Psoas muscle (tissue), 8 donors: ENCODE measurements around the gene STS. TPM values are rescaled to one million over a fixed set of nuclear protein-coding genes. Genes with fewer than 3 reads are reported as not detected.

ENCODE experiments used
- ATAC-seq, 4 donors: fragments of 200-7000 bp; cut with Tn5 transposase; one replicate each; pipeline ENCODE4 v1.9.1; 2020; ENCODE audit warnings: moderate library complexity in 3 of 4, mild to moderate bottlenecking in 2 of 4
- DNase-seq, 2 donors: peaks; one replicate each; pipeline ENCODE4 v3.0.0-alpha.2; 2020
- H3K27ac ChIP-seq: fragments of 200-600 bp; one replicate; pipeline ENCODE4 v1.8.0; 2022
- H3K27me3 ChIP-seq, 3 donors: fragments of 200-600 bp in 1 of 3; one replicate each; pipeline versions ENCODE4 v1.6.1 to v1.8.0; 2013 to 2022; ENCODE audit warnings: low read length in 2 of 3, mild to moderate bottlenecking in 2 of 3, moderate library complexity in 1 of 3; ENCODE audit not compliant: insufficient read depth in 3 of 3
- H3K36me3 ChIP-seq, 2 donors: fragments of 200-600 bp in 1 of 2; one replicate each; pipeline versions ENCODE4 v1.6.1 to v1.8.0; 2013 to 2022; ENCODE audit warnings: low read depth in 1 of 2, mild to moderate bottlenecking in 1 of 2, moderate library complexity in 1 of 2; ENCODE audit not compliant: insufficient read depth in 1 of 2
- H3K4me1 ChIP-seq: fragments of 200-600 bp; one replicate; pipeline ENCODE4 v1.8.0; 2022
- H3K4me3 ChIP-seq: fragments of 200-600 bp; one replicate; pipeline ENCODE4 v1.8.0; 2022; ENCODE audit warnings: mild to moderate bottlenecking
- H3K9me3 ChIP-seq: fragments of 200-600 bp; one replicate; pipeline ENCODE4 v1.8.0; 2022
- CTCF ChIP-seq: fragments of 200-600 bp; IDR thresholded peaks from one replicate; pipeline ENCODE4 v1.8.0; 2022; ENCODE audit warnings: antibody characterized with exemption
- WGBS, 3 donors: extraction: QIAGEN DNeasy Blood & Tissue Kit; methylation state at CpG; one replicate each; pipeline versions ENCODE4 v1.1.6 to v1.1.7; 2013; 5-methylcytosine and 5-hydroxymethylcytosine counted together
- intact Hi-C, 2 donors: fragments of 100-400 bp; cut with DNase I; formaldehyde crosslinking; loops; one replicate each; pipeline versions ENCODE4 v1.11.0 to v1.14.2; 2022
- long read RNA-seq, 2 donors: library from polyadenylated mRNA; unstranded; transcript quantifications; one replicate each; pipeline ENCODE4 v2.0.0, GENCODE V29; 2021
- polyA plus RNA-seq, 3 donors: library from polyadenylated mRNA; stranded (reverse); fragments of 200-250 nt; gene quantifications; one replicate each; pipeline ENCODE4 v1.2.3, GENCODE V29; 2013
- total RNA-seq, 4 donors: library from RNA; stranded (reverse); fragmentation: NEBNext Ultra II Directional in 2 of 4; extraction: Animal tissue kit (Norgen Biotek cat#: 25700) in 2 of 4; gene quantifications; one replicate each; pipeline versions ENCODE4 v1.2.1 to v1.2.4, GENCODE V29; 2021 to 2023
- donor health status: healthy with polysubstance abuse.
- donor health status: DM: no; HTN: no; CAD: no; lungs with moderate emphysema.
- donor health status: Bipolar disorder and iron deficiency.
- donor health status: healthy.
- donor health status: DM: yes; HTN: yes; CAD: no.
- donor health status: DM: no; HTN: no; CAD: no.
- donor health status: DM: no; HTN: no; CAD: no.
- donor health status: DM: yes; HTN: yes; CAD: no.

The STS gene, protein sequence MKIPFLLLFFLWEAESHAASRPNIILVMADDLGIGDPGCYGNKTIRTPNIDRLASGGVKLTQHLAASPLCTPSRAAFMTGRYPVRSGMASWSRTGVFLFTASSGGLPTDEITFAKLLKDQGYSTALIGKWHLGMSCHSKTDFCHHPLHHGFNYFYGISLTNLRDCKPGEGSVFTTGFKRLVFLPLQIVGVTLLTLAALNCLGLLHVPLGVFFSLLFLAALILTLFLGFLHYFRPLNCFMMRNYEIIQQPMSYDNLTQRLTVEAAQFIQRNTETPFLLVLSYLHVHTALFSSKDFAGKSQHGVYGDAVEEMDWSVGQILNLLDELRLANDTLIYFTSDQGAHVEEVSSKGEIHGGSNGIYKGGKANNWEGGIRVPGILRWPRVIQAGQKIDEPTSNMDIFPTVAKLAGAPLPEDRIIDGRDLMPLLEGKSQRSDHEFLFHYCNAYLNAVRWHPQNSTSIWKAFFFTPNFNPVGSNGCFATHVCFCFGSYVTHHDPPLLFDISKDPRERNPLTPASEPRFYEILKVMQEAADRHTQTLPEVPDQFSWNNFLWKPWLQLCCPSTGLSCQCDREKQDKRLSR
- total RNA-seq: 10 to 100 TPM in 3 of 4 donors, 1 to 10 TPM in 1; 4.6 to 14.3 (median 13.4) TPM
- 1 to 10 TPM; 2.3 to 4.1 (median 3.9) TPM for polyA plus RNA-seq
- long read RNA-seq, donor 1, partial matches to known transcripts: 1 of 4 reads
- long read RNA-seq, donor 1, other reads (novel, unspliced or antisense): 3 of 4 reads
- long read RNA-seq, donor 2, partial matches to known transcripts: 0 of 5 reads
- long read RNA-seq, donor 2, other reads (novel, unspliced or antisense): 5 of 5 reads

DNA sequence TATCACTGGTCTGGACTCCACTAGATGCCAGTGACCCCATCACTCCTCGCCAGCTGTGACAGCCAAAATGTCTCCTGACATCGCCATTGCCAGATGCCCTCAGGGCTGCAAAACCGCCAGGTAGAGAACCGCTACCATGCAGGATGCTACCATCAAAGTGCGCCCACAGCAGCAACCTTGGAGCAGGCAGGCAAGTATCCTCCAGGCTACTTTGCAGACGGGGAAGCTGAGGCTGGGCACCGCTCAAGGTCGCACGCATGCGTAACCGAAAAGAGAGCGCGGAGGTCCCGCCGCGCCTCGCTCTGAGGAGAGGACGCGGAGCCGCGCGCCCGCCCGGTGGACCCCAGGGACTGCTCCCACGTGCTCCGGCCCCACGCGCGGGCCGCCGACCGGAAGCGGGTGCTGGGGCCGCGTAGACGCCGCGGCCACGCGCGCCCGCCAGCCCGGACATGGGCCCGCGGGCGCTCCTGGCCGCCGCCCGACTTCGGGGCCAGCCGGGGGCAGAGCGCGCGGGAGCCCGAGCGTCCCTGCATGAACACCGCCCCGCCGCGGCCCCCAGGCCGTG, at the start of gene STS:
TSS of gene STS (plus strand) at position 300 of the 565 bp plus-strand sequence. CDS start 105,488 bp downstream, outside the sequence.
- no peaks in the 10 kb centered on the region for H3K36me3 ChIP-seq
- peak within 1 kb of the TSS; percentile 89 for H3K4me3 ChIP-seq
- H3K4me1 ChIP-seq: peaks cover 15% of the 10 kb centered on the region
- WGBS, 3 donors: 0 to 1% (median 1%) methylated on average over 15 to 61 of the region's 61 CpGs
- ATAC-seq: peak; percentile 61 to 64 (median 62)
- intact Hi-C loops: no loop called here
- peak within 1 kb of the TSS; percentile 96 for H3K27ac ChIP-seq
- no peaks in the 10 kb centered on the region for H3K27me3 ChIP-seq
- no peak for TF ChIP-seq CTCF
- DNase-seq: peak; percentile 70 to 78
- H3K9me3 ChIP-seq: no peaks in the 10 kb centered on the region

GRCh38 chrX:7100022-7100421, 47.5 kb upstream of the STS start:
- no peak overlapping the region for H3K27ac ChIP-seq
- peaks cover 0 to 14% of the 10 kb centered on the region in 2 donors for H3K36me3 ChIP-seq
- TF ChIP-seq CTCF: no peak
- H3K4me1 ChIP-seq: no peaks in the 10 kb centered on the region
- intact Hi-C loops: no loop called here
- H3K9me3 ChIP-seq: no peaks in the 10 kb centered on the region
- no peak for DNase-seq
- 86 to 91% (median 90%) methylated on average over 7 of the region's 7 CpGs for WGBS, 3 donors
- no peak for ATAC-seq
- H3K4me3 ChIP-seq: no peak overlapping the region
- H3K27me3 ChIP-seq: no peaks in the 10 kb centered on the region

GRCh38 chrX:7102119-7102518, 45.4 kb upstream of the STS start:
- Histone ChIP-seq H3K27me3 (no peaks in the 10 kb centered on the region), H3K36me3 (peaks cover 0 to 22% of the 10 kb centered on the region in 2 donors), H3K27ac (no peak overlapping the region), H3K4me3 (no peak overlapping the region), H3K9me3 (no peaks in the 10 kb centered on the region), H3K4me1 (no peaks in the 10 kb centered on the region)
- DNase-seq (no peak), ATAC-seq (no peak)
- intact Hi-C loops: no loop called here
- no peak for TF ChIP-seq CTCF
- 63 to 95% (median 95%) methylated on average over 3 of the region's 3 CpGs for WGBS, 3 donors

DNA sequence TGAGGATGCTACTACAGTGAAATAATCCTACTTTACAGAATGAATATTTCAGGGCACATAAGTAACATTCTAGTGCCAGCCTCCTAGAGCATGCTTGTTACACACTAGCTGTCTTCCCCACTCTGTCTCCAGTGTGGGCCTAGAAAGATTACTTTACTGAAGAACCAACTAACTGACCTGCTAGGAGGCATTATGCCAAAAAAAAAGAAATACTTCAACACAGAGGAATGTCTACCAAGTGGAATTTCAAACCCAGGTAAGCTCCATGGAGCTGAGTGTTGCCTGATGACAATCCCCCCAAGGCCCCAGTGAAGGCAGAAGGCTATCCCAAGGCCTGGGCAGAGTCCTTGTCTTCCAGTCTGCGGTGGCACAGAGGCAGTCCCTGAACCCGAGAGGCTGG, 40.9 kb upstream of the STS start:
- Histone ChIP-seq H3K4me3 (no peak overlapping the region), H3K9me3 (no peaks in the 10 kb centered on the region), H3K4me1 (peaks cover 4% of the 10 kb centered on the region), H3K27ac (no peak overlapping the region), H3K36me3 (peaks cover 0 to 22% of the 10 kb centered on the region in 2 donors), H3K27me3 (no peaks in the 10 kb centered on the region)
- no peak for DNase-seq
- TF ChIP-seq CTCF: no peak
- ATAC-seq: no peak
- intact Hi-C loops: no loop called here
- WGBS, 3 donors: 93 to 97% (median 95%) methylated on average over 2 of the region's 2 CpGs
